NT2/D1 (cell line): Measurements from ENCODE around the gene CALCR.

Source experiments
- YY1 ChIP-seq: IDR thresholded peaks from 2 replicates; pipeline ENCODE4 v1.6.1; 2011; ENCODE audit not compliant: insufficient read length, insufficient read depth
- ZNF274 ChIP-seq: IDR thresholded peaks from 2 replicates; pipeline ENCODE4 v1.6.1; 2011; ENCODE audit warnings: mild to moderate bottlenecking, low read depth, low read length

- TF ChIP-seq ZNF274 (no peak), YY1 (no peak)
These were observed 26.8 kb upstream of the CALCR start for GRCh38 chr7:93601363-93601762.
